Ovary (tissue), 9 donors: ENCODE data around the gene CSNK1A1. TPM values are rescaled to one million over a fixed set of nuclear protein-coding genes. Genes with fewer than 3 reads are reported as not detected.
A peak's percentile ranks its signal among the peaks of the same experiment; 100 is the strongest.

ENCODE experiments used
- DNase-seq, 5 donors: peaks; one replicate each; pipeline ENCODE4 v3.0.0-alpha.2; 2019 to 2020
- H3K27ac ChIP-seq, 2 donors: fragments of 200-600 bp; one replicate each; pipeline versions ENCODE4 v1.5.1 to v1.8.0; 2019 to 2022
- H3K27me3 ChIP-seq: fragments of 200-600 bp; one replicate; pipeline ENCODE4 v1.8.0; 2022
- H3K36me3 ChIP-seq: fragments of 200-600 bp; sonication (generic); one replicate; pipeline ENCODE4 v1.5.1; 2019
- H3K4me1 ChIP-seq: one replicate; pipeline ENCODE4 v1.8.1; 2013; ENCODE audit warnings: mild to moderate bottlenecking, moderate library complexity; ENCODE audit not compliant: insufficient read depth
- H3K4me3 ChIP-seq: fragments of 200-600 bp; sonication (generic); one replicate; pipeline ENCODE4 v1.5.1; 2017
- H3K9me3 ChIP-seq, 2 donors: fragments of 200-600 bp in 1 of 2; sonication (generic) in 1 of 2; one replicate each; pipeline versions ENCODE4 v1.5.1 to v1.8.1; 2013 to 2019; ENCODE audit warnings: mild to moderate bottlenecking in 1 of 2, moderate library complexity in 1 of 2
- CTCF ChIP-seq, 3 donors: fragments of 450-650 bp in 2 of 3; fragments of 200-600 bp in 1 of 3; IDR thresholded peaks; one replicate each; pipeline versions ENCODE4 v1.5.1 to v1.8.0; 2016 to 2022; ENCODE audit warnings: antibody characterized with exemption in 3 of 3, mild to moderate bottlenecking in 1 of 3
- EP300 ChIP-seq: sonication (generic); formaldehyde crosslinking; IDR thresholded peaks from one replicate; pipeline ENCODE4 v1.6.1; 2017; ENCODE audit warnings: antibody characterized with exemption
- POLR2A ChIP-seq: fragments of 450-650 bp; IDR thresholded peaks from one replicate; pipeline ENCODE4 v1.6.1; 2017; ENCODE audit warnings: antibody characterized with exemption, mild to moderate bottlenecking, moderate library complexity
- WGBS, 3 donors: extraction: QIAGEN DNeasy Blood & Tissue Kit in 1 of 3; methylation state at CpG; one replicate each; pipeline versions ENCODE4 v1.1.5 to v1.1.7; 2013 to 2017; 5-methylcytosine and 5-hydroxymethylcytosine counted together
- intact Hi-C, 4 donors: fragments of 100-400 bp; cut with DNase I; formaldehyde crosslinking; loops; one replicate each; pipeline versions ENCODE4 v1.11.0 to v1.15.1; 2022 to 2023
- polyA plus RNA-seq, 2 donors: library from polyadenylated mRNA; stranded (reverse); fragments of 200-250 nt in 1 of 2; fragments of 350-450 nt in 1 of 2; fragmentation: Illumina TruSeq in 1 of 2; extraction: RNeasy Lipid Tissue Mini Kit (QIAGEN cat#74804) in 1 of 2; gene quantifications; one replicate each; pipeline ENCODE4 v1.2.3, GENCODE V29; 2013 to 2014
- total RNA-seq, 7 donors: library from RNA; depleted of rRNA in 2 of 7; stranded (reverse); fragments of >200 nt in 2 of 7; fragmentation: NEBNext Ultra II Directional in 3 of 7; extraction: Animal tissue kit (Norgen Biotek cat#: 25700) in 3 of 7; gene quantifications; one replicate each; pipeline versions ENCODE4 v1.1.0 to v1.2.4, GENCODE V29; 2016 to 2023
- donor health status: DM: no; HTN: no; CAD: no; lungs with moderate emphysema.
- donor health status: DM: no; HTN: no; CAD: no.
- donor health status: Bipolar disorder and iron deficiency.
- donor health status: DM: yes; HTN: yes; CAD: no.
- donor health status: DM: no; HTN: no; CAD: no.
- donor health status: DM: yes; HTN: yes; CAD: no.

Gene CSNK1A1
- total and polyA plus RNA-seq, 9 donors, result 64.1 to 233 (median 158) TPM

- H3K27ac ChIP-seq, result peak overlapping the region in 1 of 2 donors; percentile 48
- H3K4me3 ChIP-seq, result no peak overlapping the region
- no peaks in the 10 kb centered on the region for H3K36me3 ChIP-seq
- peaks cover 12% of the 10 kb centered on the region for H3K4me1 ChIP-seq
- intact Hi-C loops, result no loop called here
- no peak for DNase-seq
- WGBS, 3 donors, result 36 to 37% (median 37%) methylated on average over 2 of the region's 2 CpGs
- H3K27me3 ChIP-seq, result no peaks in the 10 kb centered on the region
- TF ChIP-seq CTCF (IDR thresholded peaks at IDR 0.05) (peak in 1 of 3 donors; percentile 9), EP300 (no peak)
- H3K9me3 ChIP-seq, result no peaks in the 10 kb centered on the region
Measured at GRCh38 chr5:149561848-149562247, 10.6 kb upstream of the CSNK1A1 start.

- H3K9me3 ChIP-seq, result no peaks in the 10 kb centered on the region
Measured at GRCh38 chr5:149559706-149560105, 8.5 kb upstream of the CSNK1A1 start.

GRCh38 chr5:149552553-149553160, 1.4 kb upstream of the CSNK1A1 start:
- no peaks in the 10 kb centered on the region for H3K9me3 ChIP-seq
- H3K4me3 ChIP-seq, result no peak overlapping the region
- intact Hi-C loops, result loop anchor here in 2 of 4 donors (5.0 kb wide), 3 partner anchors 100 to 170 kb away; no protein-coding TSS in a partner anchor
- peak in 1 of 5 donors; percentile 50 for DNase-seq
- peaks cover 10% of the 10 kb centered on the region for H3K4me1 ChIP-seq
- H3K27me3 ChIP-seq, result no peaks in the 10 kb centered on the region
- WGBS, 3 donors, result 86 to 92% (median 92%) methylated on average over 18 of the region's 18 CpGs
- no peaks in the 10 kb centered on the region for H3K36me3 ChIP-seq
- no peak for TF ChIP-seq POLR2A
- H3K27ac ChIP-seq, result no peak overlapping the region

More at GRCh38 chr5:149559706-149560105, 8.5 kb upstream of the CSNK1A1 start:
- 69 to 82% (median 81%) methylated on average over 2 of the region's 2 CpGs for WGBS, 3 donors
- intact Hi-C loops, result loop anchor here in 1 of 4 donors (5.0 kb wide), 1 partner anchor 192 kb away; no protein-coding TSS in a partner anchor
- no peaks in the 10 kb centered on the region for H3K36me3 ChIP-seq
- TF ChIP-seq EP300, result no peak
- TF ChIP-seq POLR2A, result no peak
- no peak for TF ChIP-seq CTCF (IDR thresholded peaks at IDR 0.05)
- H3K27me3 ChIP-seq, result no peaks in the 10 kb centered on the region
- no peak for DNase-seq
- H3K27ac ChIP-seq, result no peak overlapping the region
- no peak overlapping the region for H3K4me3 ChIP-seq
- peaks cover 12% of the 10 kb centered on the region for H3K4me1 ChIP-seq

- intact Hi-C loops, result loop anchor here in 2 of 4 donors (5.0 kb wide), 3 partner anchors 100 to 170 kb away; no protein-coding TSS in a partner anchor
- Histone ChIP-seq H3K27ac (peak overlapping the region; percentile 47 to 89), H3K9me3 (no peaks in the 10 kb centered on the region), H3K4me1 (peaks cover 10% of the 10 kb centered on the region), H3K4me3 (peak overlapping the region; percentile 87), H3K27me3 (no peaks in the 10 kb centered on the region), H3K36me3 (no peaks in the 10 kb centered on the region)
- no peak for DNase-seq
- WGBS, 3 donors, result 34 to 36% (median 35%) methylated on average over 6 of the region's 6 CpGs
- no peak for TF ChIP-seq CTCF (IDR thresholded peaks at IDR 0.05)
Measured at GRCh38 chr5:149552038-149552494, 827 bp upstream of the CSNK1A1 start.

GRCh38 chr5:149550594-149551226, 529 bp downstream of the CSNK1A1 start:
- no peak for TF ChIP-seq EP300
- no peak for TF ChIP-seq POLR2A
- Histone ChIP-seq H3K36me3 (no peaks in the 10 kb centered on the region), H3K27me3 (no peaks in the 10 kb centered on the region), H3K9me3 (no peaks in the 10 kb centered on the region), H3K4me1 (peaks cover 10% of the 10 kb centered on the region), H3K4me3 (peak overlapping the region; percentile 87), H3K27ac (peak overlapping the region; percentile 89 to 93)
- intact Hi-C loops, result loop anchor here in 3 of 4 donors (2.0 to 5.0 kb wide), 4 partner anchors 98 to 168 kb away; no protein-coding TSS in a partner anchor
- peak in 3 of 5 donors; percentile 32 to 41 (median 39) for DNase-seq
- WGBS, 3 donors, result 0 to 1% (median 0%) methylated on average over 40 of the region's 40 CpGs
